Measurements from ENCODE around the gene CAT.

CAT gene

GRCh38 chr11:34499719-34500500 lies 61.2 kb downstream of the CAT start:
- H3K4me3 ChIP-seq (replicated peaks; ENCODE audit: insufficient read depth, low read length) = no peak overlapping the region
- TF ChIP-seq, protein P1, sequence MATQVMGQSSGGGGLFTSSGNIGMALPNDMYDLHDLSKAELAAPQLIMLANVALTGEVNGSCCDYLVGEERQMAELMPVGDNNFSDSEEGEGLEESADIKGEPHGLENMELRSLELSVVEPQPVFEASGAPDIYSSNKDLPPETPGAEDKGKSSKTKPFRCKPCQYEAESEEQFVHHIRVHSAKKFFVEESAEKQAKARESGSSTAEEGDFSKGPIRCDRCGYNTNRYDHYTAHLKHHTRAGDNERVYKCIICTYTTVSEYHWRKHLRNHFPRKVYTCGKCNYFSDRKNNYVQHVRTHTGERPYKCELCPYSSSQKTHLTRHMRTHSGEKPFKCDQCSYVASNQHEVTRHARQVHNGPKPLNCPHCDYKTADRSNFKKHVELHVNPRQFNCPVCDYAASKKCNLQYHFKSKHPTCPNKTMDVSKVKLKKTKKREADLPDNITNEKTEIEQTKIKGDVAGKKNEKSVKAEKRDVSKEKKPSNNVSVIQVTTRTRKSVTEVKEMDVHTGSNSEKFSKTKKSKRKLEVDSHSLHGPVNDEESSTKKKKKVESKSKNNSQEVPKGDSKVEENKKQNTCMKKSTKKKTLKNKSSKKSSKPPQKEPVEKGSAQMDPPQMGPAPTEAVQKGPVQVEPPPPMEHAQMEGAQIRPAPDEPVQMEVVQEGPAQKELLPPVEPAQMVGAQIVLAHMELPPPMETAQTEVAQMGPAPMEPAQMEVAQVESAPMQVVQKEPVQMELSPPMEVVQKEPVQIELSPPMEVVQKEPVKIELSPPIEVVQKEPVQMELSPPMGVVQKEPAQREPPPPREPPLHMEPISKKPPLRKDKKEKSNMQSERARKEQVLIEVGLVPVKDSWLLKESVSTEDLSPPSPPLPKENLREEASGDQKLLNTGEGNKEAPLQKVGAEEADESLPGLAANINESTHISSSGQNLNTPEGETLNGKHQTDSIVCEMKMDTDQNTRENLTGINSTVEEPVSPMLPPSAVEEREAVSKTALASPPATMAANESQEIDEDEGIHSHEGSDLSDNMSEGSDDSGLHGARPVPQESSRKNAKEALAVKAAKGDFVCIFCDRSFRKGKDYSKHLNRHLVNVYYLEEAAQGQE (IDR thresholded peaks at IDR 0.05; ENCODE audit: insufficient replicate concordance, low read depth) = no peak
- no peak for TF ChIP-seq SPI1 (IDR thresholded peaks at IDR 0.05; ENCODE audit: borderline replicate concordance, low read depth)
- TF ChIP-seq GABPA (IDR thresholded peaks at IDR 0.05; ENCODE audit: low read depth) = no peak
- no peak for TF ChIP-seq POLR2AphosphoS5 (IDR thresholded peaks at IDR 0.05; ENCODE audit: low read depth)
- no peak overlapping the region for H3K27ac ChIP-seq (replicated peaks)
- no peak for DNase-seq (ENCODE audit: low read depth in 1 of 2, low spot score in 1 of 2)
- H3K27me3 ChIP-seq (ENCODE audit: insufficient read depth, poor library complexity, severe bottlenecking) = no peaks in the 10 kb centered on the region

- H3K27me3 ChIP-seq (ENCODE audit: insufficient read depth, poor library complexity, severe bottlenecking) = no peaks in the 10 kb centered on the region
- H3K27ac ChIP-seq (replicated peaks) = no peak overlapping the region
- peak; percentile 12 to 60 for DNase-seq (ENCODE audit: low read depth in 1 of 2, low spot score in 1 of 2)
- no peak overlapping the region for H3K4me3 ChIP-seq (replicated peaks; ENCODE audit: insufficient read depth, low read length)
- TF ChIP-seq GABPA (IDR thresholded peaks at IDR 0.05; ENCODE audit: low read depth) = no peak
- TF ChIP-seq, protein P1 (IDR thresholded peaks at IDR 0.05; ENCODE audit: insufficient replicate concordance, low read depth) = no peak
- no peak for TF ChIP-seq CTCF (IDR thresholded peaks at IDR 0.05; ENCODE audit: insufficient read depth, low read length)
- TF ChIP-seq POLR2AphosphoS5 (IDR thresholded peaks at IDR 0.05; ENCODE audit: low read depth) = no peak
- TF ChIP-seq SPI1 (IDR thresholded peaks at IDR 0.05; ENCODE audit: borderline replicate concordance, low read depth) = no peak
Measured at GRCh38 chr11:34501500-34501899, 62.8 kb downstream of the CAT start.

DNA sequence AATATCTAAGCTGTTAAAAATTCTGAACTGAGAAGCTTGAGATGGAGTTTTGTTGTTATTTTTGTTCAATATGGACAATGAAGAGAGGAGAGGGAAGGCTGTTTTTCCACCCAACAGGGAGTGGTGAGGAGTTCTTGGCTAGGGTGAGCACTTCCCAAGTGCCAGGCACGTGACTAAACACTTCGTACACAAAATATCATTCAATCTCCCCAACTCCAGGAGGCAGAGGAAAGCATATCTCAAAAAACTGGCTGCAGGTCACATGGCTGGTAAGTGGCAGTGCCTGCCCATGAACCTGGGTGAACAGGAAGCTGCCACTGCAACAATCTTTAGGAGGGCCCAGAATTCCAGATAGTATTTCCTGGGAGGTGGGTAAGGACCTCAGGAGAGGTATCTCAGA lies 63.2 kb downstream of the CAT start:
- TF ChIP-seq POLR2AphosphoS5 (IDR thresholded peaks at IDR 0.05; ENCODE audit: low read depth) (no peak), SPI1 (IDR thresholded peaks at IDR 0.05; ENCODE audit: borderline replicate concordance, low read depth) (no peak), GABPA (IDR thresholded peaks at IDR 0.05; ENCODE audit: low read depth) (no peak), CTCF (IDR thresholded peaks at IDR 0.05; ENCODE audit: insufficient read depth, low read length) (no peak)
- TF ChIP-seq, protein P1 (IDR thresholded peaks at IDR 0.05; ENCODE audit: insufficient replicate concordance, low read depth) = no peak
- no peak overlapping the region for H3K27ac ChIP-seq (replicated peaks)
- no peaks in the 10 kb centered on the region for H3K27me3 ChIP-seq (ENCODE audit: insufficient read depth, poor library complexity, severe bottlenecking)
- DNase-seq (ENCODE audit: low read depth in 1 of 2, low spot score in 1 of 2) = no peak
- no peak overlapping the region for H3K4me3 ChIP-seq (replicated peaks; ENCODE audit: insufficient read depth, low read length)
